HEK293 (cell line): ENCODE data around the gene NDUFS2.

Source experiments
- HOXC10 ChIP-seq: sonication (generic); formaldehyde crosslinking; IDR thresholded peaks from 2 replicates; pipeline ENCODE4 v1.8.1; 2023; ENCODE audit warnings: mild to moderate bottlenecking, missing genetic modification reagents
- ZBTB8A ChIP-seq: fragments of 450-650 bp; formaldehyde crosslinking; IDR thresholded peaks from 2 replicates; pipeline ENCODE4 v1.5.1; 2016; ENCODE audit warnings: missing biosample characterization, missing genetic modification characterization
- ZFP37 ChIP-seq: fragments of 450-650 bp; formaldehyde crosslinking; IDR thresholded peaks from 2 replicates; pipeline ENCODE4 v1.5.1; 2016; ENCODE audit warnings: missing biosample characterization, missing genetic modification characterization
- ZNF175 ChIP-seq: fragments of 450-650 bp; formaldehyde crosslinking; IDR thresholded peaks from 2 replicates; pipeline ENCODE4 v1.5.1; 2016; ENCODE audit warnings: missing biosample characterization, missing genetic modification characterization
- ZNF23 ChIP-seq: fragments of 450-650 bp; formaldehyde crosslinking; IDR thresholded peaks from 2 replicates; pipeline ENCODE4 v1.5.1; 2016; ENCODE audit warnings: missing biosample characterization, missing genetic modification characterization, borderline replicate concordance
- ZNF776 ChIP-seq: fragments of 450-650 bp; formaldehyde crosslinking; IDR thresholded peaks from 2 replicates; pipeline ENCODE4 v1.5.0; 2017; ENCODE audit warnings: missing biosample characterization, missing genetic modification characterization, borderline replicate concordance
- ZNF791 ChIP-seq: fragments of 450-650 bp; formaldehyde crosslinking; IDR thresholded peaks from 2 replicates; pipeline ENCODE4 v1.5.1; 2016; ENCODE audit warnings: missing biosample characterization, missing genetic modification characterization
- ZNF830 ChIP-seq: fragments of 450-650 bp; IDR thresholded peaks from 2 replicates; pipeline ENCODE4 v1.5.0; 2018; ENCODE audit warnings: missing biosample characterization, missing genetic modification characterization, low read depth, mild to moderate bottlenecking, moderate library complexity
- ZXDB ChIP-seq: fragments of 450-650 bp; formaldehyde crosslinking; IDR thresholded peaks from 2 replicates; pipeline ENCODE4 v1.5.1; 2016; ENCODE audit warnings: missing biosample characterization, missing genetic modification characterization
- TF ChIP-seq, protein P1 (sequence below): fragments of 450-650 bp; formaldehyde crosslinking; IDR thresholded peaks from 2 replicates; pipeline ENCODE4 v1.5.1; 2016; ENCODE audit warnings: missing biosample characterization, missing genetic modification characterization
- TF ChIP-seq, protein P2 (sequence below): fragments of 450-650 bp; formaldehyde crosslinking; IDR thresholded peaks from 2 replicates; pipeline ENCODE4 v1.5.1; 2016; ENCODE audit warnings: missing biosample characterization, missing genetic modification characterization
- TF ChIP-seq, protein P3 (sequence below): fragments of 450-650 bp; formaldehyde crosslinking; IDR thresholded peaks from 2 replicates; pipeline ENCODE4 v1.5.1; 2016; ENCODE audit warnings: missing biosample characterization, missing genetic modification characterization
- TF ChIP-seq, protein P4 (sequence below): fragments of 450-650 bp; formaldehyde crosslinking; IDR thresholded peaks from 2 replicates; pipeline ENCODE4 v1.5.1; 2016; ENCODE audit warnings: missing biosample characterization, missing genetic modification characterization, low read depth
- TF ChIP-seq, protein P5 (sequence below): fragments of 450-650 bp; formaldehyde crosslinking; IDR thresholded peaks from 2 replicates; pipeline ENCODE4 v1.5.1; 2017; ENCODE audit warnings: missing biosample characterization, mild to moderate bottlenecking, missing genetic modification characterization, moderate library complexity

DNA sequence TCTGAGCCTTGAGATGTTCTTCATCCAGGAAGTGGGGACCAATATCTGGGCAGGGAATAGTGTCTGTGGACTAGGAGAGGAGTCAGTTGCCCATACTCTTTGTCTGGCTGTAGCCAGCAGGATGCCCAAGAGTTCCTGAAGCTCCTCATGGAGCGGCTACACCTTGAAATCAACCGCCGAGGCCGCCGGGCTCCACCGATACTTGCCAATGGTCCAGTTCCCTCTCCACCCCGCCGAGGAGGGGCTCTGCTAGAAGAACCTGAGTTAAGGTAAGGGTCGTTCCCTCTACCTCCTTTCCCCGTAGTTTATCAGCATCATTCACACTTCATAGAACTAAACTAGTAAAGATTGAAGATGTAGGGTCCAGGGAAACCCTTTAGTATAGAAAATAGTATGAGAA is 39.4 kb upstream of the NDUFS2 start:
- TF ChIP-seq, protein P1, sequence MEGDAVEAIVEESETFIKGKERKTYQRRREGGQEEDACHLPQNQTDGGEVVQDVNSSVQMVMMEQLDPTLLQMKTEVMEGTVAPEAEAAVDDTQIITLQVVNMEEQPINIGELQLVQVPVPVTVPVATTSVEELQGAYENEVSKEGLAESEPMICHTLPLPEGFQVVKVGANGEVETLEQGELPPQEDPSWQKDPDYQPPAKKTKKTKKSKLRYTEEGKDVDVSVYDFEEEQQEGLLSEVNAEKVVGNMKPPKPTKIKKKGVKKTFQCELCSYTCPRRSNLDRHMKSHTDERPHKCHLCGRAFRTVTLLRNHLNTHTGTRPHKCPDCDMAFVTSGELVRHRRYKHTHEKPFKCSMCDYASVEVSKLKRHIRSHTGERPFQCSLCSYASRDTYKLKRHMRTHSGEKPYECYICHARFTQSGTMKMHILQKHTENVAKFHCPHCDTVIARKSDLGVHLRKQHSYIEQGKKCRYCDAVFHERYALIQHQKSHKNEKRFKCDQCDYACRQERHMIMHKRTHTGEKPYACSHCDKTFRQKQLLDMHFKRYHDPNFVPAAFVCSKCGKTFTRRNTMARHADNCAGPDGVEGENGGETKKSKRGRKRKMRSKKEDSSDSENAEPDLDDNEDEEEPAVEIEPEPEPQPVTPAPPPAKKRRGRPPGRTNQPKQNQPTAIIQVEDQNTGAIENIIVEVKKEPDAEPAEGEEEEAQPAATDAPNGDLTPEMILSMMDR (tag by site-specific recombination), result no peak
- TF ChIP-seq ZBTB8A (tag by site-specific recombination) (no peak), HOXC10 (CRISPR knock-in tag) (no peak), ZXDB (no peak), ZNF23 (no peak), ZNF830 (no peak), ZNF791 (tag by site-specific recombination) (no peak), ZNF776 (tag by site-specific recombination) (no peak), ZFP37 (tag by site-specific recombination) (no peak), ZNF175 (tag by site-specific recombination) (no peak)
- TF ChIP-seq, protein P2, sequence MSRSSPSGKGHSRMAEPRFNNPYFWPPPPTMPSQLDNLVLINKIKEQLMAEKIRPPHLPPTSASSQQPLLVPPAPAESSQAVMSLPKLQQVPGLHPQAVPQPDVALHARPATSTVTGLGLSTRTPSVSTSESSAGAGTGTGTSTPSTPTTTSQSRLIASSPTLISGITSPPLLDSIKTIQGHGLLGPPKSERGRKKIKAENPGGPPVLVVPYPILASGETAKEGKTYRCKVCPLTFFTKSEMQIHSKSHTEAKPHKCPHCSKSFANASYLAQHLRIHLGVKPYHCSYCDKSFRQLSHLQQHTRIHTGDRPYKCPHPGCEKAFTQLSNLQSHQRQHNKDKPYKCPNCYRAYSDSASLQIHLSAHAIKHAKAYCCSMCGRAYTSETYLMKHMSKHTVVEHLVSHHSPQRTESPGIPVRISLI (tag by site-specific recombination), result no peak
- TF ChIP-seq, protein P3, sequence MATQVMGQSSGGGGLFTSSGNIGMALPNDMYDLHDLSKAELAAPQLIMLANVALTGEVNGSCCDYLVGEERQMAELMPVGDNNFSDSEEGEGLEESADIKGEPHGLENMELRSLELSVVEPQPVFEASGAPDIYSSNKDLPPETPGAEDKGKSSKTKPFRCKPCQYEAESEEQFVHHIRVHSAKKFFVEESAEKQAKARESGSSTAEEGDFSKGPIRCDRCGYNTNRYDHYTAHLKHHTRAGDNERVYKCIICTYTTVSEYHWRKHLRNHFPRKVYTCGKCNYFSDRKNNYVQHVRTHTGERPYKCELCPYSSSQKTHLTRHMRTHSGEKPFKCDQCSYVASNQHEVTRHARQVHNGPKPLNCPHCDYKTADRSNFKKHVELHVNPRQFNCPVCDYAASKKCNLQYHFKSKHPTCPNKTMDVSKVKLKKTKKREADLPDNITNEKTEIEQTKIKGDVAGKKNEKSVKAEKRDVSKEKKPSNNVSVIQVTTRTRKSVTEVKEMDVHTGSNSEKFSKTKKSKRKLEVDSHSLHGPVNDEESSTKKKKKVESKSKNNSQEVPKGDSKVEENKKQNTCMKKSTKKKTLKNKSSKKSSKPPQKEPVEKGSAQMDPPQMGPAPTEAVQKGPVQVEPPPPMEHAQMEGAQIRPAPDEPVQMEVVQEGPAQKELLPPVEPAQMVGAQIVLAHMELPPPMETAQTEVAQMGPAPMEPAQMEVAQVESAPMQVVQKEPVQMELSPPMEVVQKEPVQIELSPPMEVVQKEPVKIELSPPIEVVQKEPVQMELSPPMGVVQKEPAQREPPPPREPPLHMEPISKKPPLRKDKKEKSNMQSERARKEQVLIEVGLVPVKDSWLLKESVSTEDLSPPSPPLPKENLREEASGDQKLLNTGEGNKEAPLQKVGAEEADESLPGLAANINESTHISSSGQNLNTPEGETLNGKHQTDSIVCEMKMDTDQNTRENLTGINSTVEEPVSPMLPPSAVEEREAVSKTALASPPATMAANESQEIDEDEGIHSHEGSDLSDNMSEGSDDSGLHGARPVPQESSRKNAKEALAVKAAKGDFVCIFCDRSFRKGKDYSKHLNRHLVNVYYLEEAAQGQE (tag by site-specific recombination), result no peak
- TF ChIP-seq, protein P4, sequence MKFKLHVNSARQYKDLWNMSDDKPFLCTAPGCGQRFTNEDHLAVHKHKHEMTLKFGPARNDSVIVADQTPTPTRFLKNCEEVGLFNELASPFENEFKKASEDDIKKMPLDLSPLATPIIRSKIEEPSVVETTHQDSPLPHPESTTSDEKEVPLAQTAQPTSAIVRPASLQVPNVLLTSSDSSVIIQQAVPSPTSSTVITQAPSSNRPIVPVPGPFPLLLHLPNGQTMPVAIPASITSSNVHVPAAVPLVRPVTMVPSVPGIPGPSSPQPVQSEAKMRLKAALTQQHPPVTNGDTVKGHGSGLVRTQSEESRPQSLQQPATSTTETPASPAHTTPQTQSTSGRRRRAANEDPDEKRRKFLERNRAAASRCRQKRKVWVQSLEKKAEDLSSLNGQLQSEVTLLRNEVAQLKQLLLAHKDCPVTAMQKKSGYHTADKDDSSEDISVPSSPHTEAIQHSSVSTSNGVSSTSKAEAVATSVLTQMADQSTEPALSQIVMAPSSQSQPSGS (tag by site-specific recombination), result no peak
- TF ChIP-seq, protein P5, sequence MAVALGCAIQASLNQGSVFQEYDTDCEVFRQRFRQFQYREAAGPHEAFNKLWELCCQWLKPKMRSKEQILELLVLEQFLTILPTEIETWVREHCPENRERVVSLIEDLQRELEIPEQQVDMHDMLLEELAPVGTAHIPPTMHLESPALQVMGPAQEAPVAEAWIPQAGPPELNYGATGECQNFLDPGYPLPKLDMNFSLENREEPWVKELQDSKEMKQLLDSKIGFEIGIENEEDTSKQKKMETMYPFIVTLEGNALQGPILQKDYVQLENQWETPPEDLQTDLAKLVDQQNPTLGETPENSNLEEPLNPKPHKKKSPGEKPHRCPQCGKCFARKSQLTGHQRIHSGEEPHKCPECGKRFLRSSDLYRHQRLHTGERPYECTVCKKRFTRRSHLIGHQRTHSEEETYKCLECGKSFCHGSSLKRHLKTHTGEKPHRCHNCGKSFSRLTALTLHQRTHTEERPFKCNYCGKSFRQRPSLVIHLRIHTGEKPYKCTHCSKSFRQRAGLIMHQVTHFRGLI (tag by site-specific recombination), result no peak
